Vagina (tissue), 2 donors: ENCODE data around the gene ZNF664. TPM values are rescaled to one million over a fixed set of nuclear protein-coding genes. Genes with fewer than 3 reads are reported as not detected.

Source experiments
- DNase-seq, 2 donors: peaks; one replicate each; pipeline ENCODE4 v3.0.0-alpha.2; 2017; ENCODE audit errors: extremely low spot score in 2 of 2
- H3K27ac ChIP-seq: fragments of 200-600 bp; sonication (generic); one replicate; pipeline ENCODE4 v1.5.1; 2019
- H3K27me3 ChIP-seq: fragments of 200-600 bp; sonication (generic); one replicate; pipeline ENCODE4 v1.5.1; 2019
- H3K36me3 ChIP-seq, 2 donors: fragments of 200-600 bp; sonication (generic); one replicate each; pipeline ENCODE4 v1.5.1; 2017 to 2019
- H3K4me1 ChIP-seq: fragments of 200-600 bp; sonication (generic); one replicate; pipeline ENCODE4 v1.5.1; 2019
- H3K4me3 ChIP-seq, 2 donors: fragments of 200-600 bp; sonication (generic); 1 replicate in 1 of 2; 2 replicates in 1 of 2; pipeline ENCODE4 v1.5.1; 2016 to 2019
- H3K9me3 ChIP-seq: fragments of 200-600 bp; sonication (generic); one replicate; pipeline ENCODE4 v1.5.1; 2019
- POLR2A ChIP-seq, 2 donors: fragments of 450-650 bp; IDR thresholded peaks; one replicate each; pipeline ENCODE4 v1.6.1; 2017; ENCODE audit warnings: antibody characterized with exemption in 2 of 2, mild to moderate bottlenecking in 2 of 2, moderate library complexity in 2 of 2
- POLR2AphosphoS5 ChIP-seq, 2 donors: sonication (generic); formaldehyde crosslinking; IDR thresholded peaks; one replicate each; pipeline ENCODE4 v1.9.0; 2017; ENCODE audit warnings: antibody characterized with exemption in 2 of 2, mild to moderate bottlenecking in 2 of 2, low read depth in 1 of 2; ENCODE audit not compliant: insufficient read depth in 1 of 2
- intact Hi-C: fragments of 100-400 bp; cut with DNase I; formaldehyde crosslinking; loops from one replicate; pipeline ENCODE4 v1.15.1; 2023
- total RNA-seq: library from RNA; depleted of rRNA; stranded (reverse); fragments of >200 nt; gene quantifications from one replicate; pipeline ENCODE4 v1.2.3, GENCODE V29; 2016
- TF ChIP-seq, protein P1 (sequence below), 3 experiments: fragments of 450-650 bp in 2 of 3; fragments of 200-600 bp in 1 of 3; sonication (generic) in 1 of 3; IDR thresholded peaks; one replicate each; pipeline ENCODE4 v1.5.1; 2017 to 2019; ENCODE audit warnings: antibody characterized with exemption in 3 of 3, mild to moderate bottlenecking in 2 of 3, moderate library complexity in 2 of 3

ZNF664 gene
- total RNA-seq, 1 donor from 2014 or later, result 40.5 TPM

DNA sequence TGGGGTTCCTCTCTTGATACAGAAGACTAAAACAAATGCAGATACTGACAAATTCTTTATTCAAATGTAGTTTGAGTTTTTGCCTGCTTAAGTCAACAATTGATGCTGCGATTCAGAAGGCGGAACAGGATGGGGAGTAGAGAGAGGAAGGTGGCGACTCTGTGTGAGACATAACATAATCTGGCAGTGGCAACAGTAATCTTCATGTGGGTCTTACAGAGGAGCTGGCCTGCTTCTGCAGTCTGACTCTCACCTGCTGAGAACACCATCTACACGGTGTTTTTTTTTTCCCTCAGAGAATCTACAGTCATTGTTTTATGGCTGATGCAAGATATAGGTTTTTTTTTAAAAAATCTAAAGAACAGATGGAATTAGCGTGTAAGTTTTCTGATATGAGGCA, 10.5 kb upstream of the ZNF664 start:
- Histone ChIP-seq H3K9me3 (no peaks in the 10 kb centered on the region), H3K27me3 (no peaks in the 10 kb centered on the region), H3K27ac (no peak overlapping the region), H3K4me1 (no peaks in the 10 kb centered on the region), H3K36me3 (no peaks in the 10 kb centered on the region), H3K4me3 (no peak overlapping the region)
- intact Hi-C loops, result no loop called here
- TF ChIP-seq, protein P1, sequence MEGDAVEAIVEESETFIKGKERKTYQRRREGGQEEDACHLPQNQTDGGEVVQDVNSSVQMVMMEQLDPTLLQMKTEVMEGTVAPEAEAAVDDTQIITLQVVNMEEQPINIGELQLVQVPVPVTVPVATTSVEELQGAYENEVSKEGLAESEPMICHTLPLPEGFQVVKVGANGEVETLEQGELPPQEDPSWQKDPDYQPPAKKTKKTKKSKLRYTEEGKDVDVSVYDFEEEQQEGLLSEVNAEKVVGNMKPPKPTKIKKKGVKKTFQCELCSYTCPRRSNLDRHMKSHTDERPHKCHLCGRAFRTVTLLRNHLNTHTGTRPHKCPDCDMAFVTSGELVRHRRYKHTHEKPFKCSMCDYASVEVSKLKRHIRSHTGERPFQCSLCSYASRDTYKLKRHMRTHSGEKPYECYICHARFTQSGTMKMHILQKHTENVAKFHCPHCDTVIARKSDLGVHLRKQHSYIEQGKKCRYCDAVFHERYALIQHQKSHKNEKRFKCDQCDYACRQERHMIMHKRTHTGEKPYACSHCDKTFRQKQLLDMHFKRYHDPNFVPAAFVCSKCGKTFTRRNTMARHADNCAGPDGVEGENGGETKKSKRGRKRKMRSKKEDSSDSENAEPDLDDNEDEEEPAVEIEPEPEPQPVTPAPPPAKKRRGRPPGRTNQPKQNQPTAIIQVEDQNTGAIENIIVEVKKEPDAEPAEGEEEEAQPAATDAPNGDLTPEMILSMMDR (IDR thresholded peaks at IDR 0.05), result no peak
- TF ChIP-seq POLR2A (IDR thresholded peaks at IDR 0.05), result no peak
- TF ChIP-seq POLR2AphosphoS5 (IDR thresholded peaks at IDR 0.05; ENCODE audit: insufficient read depth in 1 of 2, low read depth in 1 of 2), result no peak
- DNase-seq, result no peak

DNA sequence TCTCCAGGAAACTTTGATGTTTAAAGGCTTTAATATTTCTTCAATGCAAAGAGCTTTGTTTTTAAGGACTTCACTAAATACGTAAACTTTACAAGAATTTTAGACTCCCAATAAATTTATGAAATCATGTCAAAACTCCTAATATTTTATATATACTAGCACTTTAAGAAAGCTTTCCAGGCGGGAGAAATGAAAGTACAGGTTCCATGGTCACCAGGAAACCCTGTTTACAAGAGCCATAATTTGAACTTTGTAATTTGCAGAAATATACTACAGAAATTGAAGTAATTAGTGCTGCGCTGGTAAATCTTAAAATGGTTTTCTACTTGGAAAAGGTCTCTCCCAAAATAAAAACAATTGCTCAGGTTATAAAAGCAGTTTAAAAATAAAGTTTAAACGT, 9.2 kb upstream of the ZNF664 start:
- no peak overlapping the region for H3K27ac ChIP-seq
- TF ChIP-seq, protein P1 (IDR thresholded peaks at IDR 0.05), result no peak
- TF ChIP-seq POLR2AphosphoS5 (IDR thresholded peaks at IDR 0.05; ENCODE audit: insufficient read depth in 1 of 2, low read depth in 1 of 2) (no peak), POLR2A (IDR thresholded peaks at IDR 0.05) (no peak)
- peaks cover 3% of the 10 kb centered on the region for H3K4me1 ChIP-seq
- no peak for DNase-seq
- no peaks in the 10 kb centered on the region for H3K27me3 ChIP-seq
- intact Hi-C loops, result no loop called here
- H3K4me3 ChIP-seq, result no peak overlapping the region
- no peaks in the 10 kb centered on the region for H3K36me3 ChIP-seq
- no peaks in the 10 kb centered on the region for H3K9me3 ChIP-seq

DNA sequence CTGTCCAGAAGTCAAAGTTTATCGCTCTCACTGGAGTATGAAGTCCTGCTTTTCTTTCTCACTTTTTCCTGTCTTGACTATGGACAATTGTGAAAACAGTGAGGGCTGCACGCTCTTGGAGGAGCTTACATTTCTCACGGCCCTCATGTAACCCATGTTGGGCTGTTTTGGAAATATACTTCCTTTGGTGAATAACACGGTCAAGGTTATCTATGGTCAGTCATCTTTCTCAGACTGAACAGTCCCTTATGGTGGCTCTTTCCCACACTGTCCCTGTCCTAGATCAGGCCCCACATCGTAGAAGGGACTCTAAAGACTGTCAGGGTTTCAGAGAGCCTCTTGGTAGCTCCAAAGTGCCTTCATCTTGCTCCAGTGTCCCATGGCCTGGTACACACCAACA, 7.6 kb upstream of the ZNF664 start:
- Histone ChIP-seq H3K27ac (no peak overlapping the region), H3K36me3 (no peaks in the 10 kb centered on the region), H3K9me3 (no peaks in the 10 kb centered on the region), H3K27me3 (no peaks in the 10 kb centered on the region), H3K4me3 (no peak overlapping the region), H3K4me1 (peaks cover 16% of the 10 kb centered on the region)
- TF ChIP-seq POLR2A (IDR thresholded peaks at IDR 0.05) (no peak), POLR2AphosphoS5 (IDR thresholded peaks at IDR 0.05; ENCODE audit: insufficient read depth in 1 of 2, low read depth in 1 of 2) (no peak)
- TF ChIP-seq, protein P1 (IDR thresholded peaks at IDR 0.05), result no peak
- DNase-seq, result no peak
- intact Hi-C loops, result no loop called here

DNA sequence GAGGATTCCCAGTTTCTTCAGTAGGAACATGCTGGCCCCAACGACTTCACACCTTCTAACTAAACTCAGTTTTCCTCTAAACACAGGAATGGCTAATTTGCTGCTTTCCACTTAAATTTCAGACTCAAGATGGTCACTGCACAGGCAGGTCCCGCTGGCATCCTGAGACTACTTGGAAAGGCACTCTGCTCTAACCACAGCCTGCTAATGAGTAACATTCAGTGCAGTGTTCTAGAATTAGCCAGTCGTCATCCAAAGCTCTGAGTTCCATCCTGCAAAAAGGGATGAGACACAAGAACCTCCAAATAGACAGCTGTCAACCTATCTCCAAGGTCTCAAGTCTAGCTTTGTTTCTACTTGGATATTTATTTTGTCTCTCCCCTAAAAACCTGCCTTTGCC, 6.4 kb upstream of the ZNF664 start:
- Histone ChIP-seq H3K4me3 (no peak overlapping the region), H3K27ac (no peak overlapping the region), H3K27me3 (no peaks in the 10 kb centered on the region), H3K9me3 (no peaks in the 10 kb centered on the region), H3K36me3 (no peaks in the 10 kb centered on the region), H3K4me1 (peaks cover 24% of the 10 kb centered on the region)
- DNase-seq, result no peak
- TF ChIP-seq, protein P1 (IDR thresholded peaks at IDR 0.05), result no peak
- no peak for TF ChIP-seq POLR2A (IDR thresholded peaks at IDR 0.05)
- no peak for TF ChIP-seq POLR2AphosphoS5 (IDR thresholded peaks at IDR 0.05; ENCODE audit: insufficient read depth in 1 of 2, low read depth in 1 of 2)
- intact Hi-C loops, result no loop called here

DNA sequence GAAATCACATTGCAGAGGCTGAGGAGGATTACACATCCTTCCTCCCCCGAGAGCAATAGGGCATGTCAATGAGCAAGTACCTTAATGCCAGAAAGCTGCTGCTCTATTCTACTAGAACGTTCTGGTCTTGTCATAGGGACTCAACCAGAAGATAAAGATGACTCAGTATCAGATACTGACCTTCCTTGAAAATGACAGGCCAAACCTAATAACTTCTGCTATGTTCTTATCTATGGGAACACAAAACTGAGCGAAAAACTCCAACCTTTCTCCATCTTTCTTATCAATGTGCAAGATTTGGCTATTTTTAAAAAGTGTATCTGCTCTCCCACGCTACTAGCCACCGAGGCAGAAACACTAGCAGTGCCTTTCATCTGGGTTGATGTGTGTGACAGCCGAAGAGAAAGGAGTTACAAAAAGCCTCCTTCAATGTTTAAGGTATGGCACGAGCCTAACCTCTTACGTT, 5.9 kb upstream of the ZNF664 start:
- DNase-seq, result no peak
- TF ChIP-seq POLR2A (IDR thresholded peaks at IDR 0.05) (no peak), POLR2AphosphoS5 (IDR thresholded peaks at IDR 0.05; ENCODE audit: insufficient read depth in 1 of 2, low read depth in 1 of 2) (no peak)
- TF ChIP-seq, protein P1 (IDR thresholded peaks at IDR 0.05), result no peak
- Histone ChIP-seq H3K4me1 (peaks cover 30% of the 10 kb centered on the region), H3K9me3 (no peaks in the 10 kb centered on the region), H3K36me3 (no peaks in the 10 kb centered on the region), H3K27me3 (no peaks in the 10 kb centered on the region), H3K27ac (no peak overlapping the region), H3K4me3 (no peak overlapping the region)
- intact Hi-C loops, result no loop called here
